NB4 (cell line): Measurements from ENCODE around the gene MTF1.

Experiments used
- CTCF ChIP-seq: IDR thresholded peaks from one replicate; pipeline ENCODE4 v1.5.1; 2012; ENCODE audit warnings: low read depth, low read length
- POLR2A ChIP-seq: IDR thresholded peaks from 2 replicates; pipeline ENCODE4 v1.6.1; 2011; ENCODE audit warnings: mild to moderate bottlenecking; ENCODE audit not compliant: insufficient read length; ENCODE audit errors: extremely low read depth

- TF ChIP-seq CTCF (no peak), POLR2A (no peak)
Observed at GRCh38 chr1:37821481-37821880, 37.9 kb downstream of the MTF1 start.
